ENCODE results near the gene DEPDC1.

GRCh38 chr1:68485431-68486022, 11.4 kb downstream of the DEPDC1 start:
- TF ChIP-seq POLR2A (IDR thresholded peaks at IDR 0.05; ENCODE audit: low read length) (no peak), CTCF (IDR thresholded peaks at IDR 0.05) (no peak), RCOR1 (IDR thresholded peaks at IDR 0.05; ENCODE audit: low read depth, low read length) (no peak), MAZ (IDR thresholded peaks at IDR 0.05; ENCODE audit: borderline replicate concordance, low read depth, low read length) (no peak)

All from A549 (cell line).